ENCODE results near the gene CLDN22.

GRCh38 chr4:183327827-183328226 is 7.8 kb upstream of the CLDN22 start:
- TF ChIP-seq, protein P1, sequence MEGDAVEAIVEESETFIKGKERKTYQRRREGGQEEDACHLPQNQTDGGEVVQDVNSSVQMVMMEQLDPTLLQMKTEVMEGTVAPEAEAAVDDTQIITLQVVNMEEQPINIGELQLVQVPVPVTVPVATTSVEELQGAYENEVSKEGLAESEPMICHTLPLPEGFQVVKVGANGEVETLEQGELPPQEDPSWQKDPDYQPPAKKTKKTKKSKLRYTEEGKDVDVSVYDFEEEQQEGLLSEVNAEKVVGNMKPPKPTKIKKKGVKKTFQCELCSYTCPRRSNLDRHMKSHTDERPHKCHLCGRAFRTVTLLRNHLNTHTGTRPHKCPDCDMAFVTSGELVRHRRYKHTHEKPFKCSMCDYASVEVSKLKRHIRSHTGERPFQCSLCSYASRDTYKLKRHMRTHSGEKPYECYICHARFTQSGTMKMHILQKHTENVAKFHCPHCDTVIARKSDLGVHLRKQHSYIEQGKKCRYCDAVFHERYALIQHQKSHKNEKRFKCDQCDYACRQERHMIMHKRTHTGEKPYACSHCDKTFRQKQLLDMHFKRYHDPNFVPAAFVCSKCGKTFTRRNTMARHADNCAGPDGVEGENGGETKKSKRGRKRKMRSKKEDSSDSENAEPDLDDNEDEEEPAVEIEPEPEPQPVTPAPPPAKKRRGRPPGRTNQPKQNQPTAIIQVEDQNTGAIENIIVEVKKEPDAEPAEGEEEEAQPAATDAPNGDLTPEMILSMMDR (IDR thresholded peaks at IDR 0.05): no peak
- TF ChIP-seq POLR2A (IDR thresholded peaks at IDR 0.05) (no peak), POLR2AphosphoS5 (IDR thresholded peaks at IDR 0.05) (no peak)

Data from breast epithelium (tissue), 3 donors.